ENCODE results near the gene MRPS5.

MRPS5 gene

DNA sequence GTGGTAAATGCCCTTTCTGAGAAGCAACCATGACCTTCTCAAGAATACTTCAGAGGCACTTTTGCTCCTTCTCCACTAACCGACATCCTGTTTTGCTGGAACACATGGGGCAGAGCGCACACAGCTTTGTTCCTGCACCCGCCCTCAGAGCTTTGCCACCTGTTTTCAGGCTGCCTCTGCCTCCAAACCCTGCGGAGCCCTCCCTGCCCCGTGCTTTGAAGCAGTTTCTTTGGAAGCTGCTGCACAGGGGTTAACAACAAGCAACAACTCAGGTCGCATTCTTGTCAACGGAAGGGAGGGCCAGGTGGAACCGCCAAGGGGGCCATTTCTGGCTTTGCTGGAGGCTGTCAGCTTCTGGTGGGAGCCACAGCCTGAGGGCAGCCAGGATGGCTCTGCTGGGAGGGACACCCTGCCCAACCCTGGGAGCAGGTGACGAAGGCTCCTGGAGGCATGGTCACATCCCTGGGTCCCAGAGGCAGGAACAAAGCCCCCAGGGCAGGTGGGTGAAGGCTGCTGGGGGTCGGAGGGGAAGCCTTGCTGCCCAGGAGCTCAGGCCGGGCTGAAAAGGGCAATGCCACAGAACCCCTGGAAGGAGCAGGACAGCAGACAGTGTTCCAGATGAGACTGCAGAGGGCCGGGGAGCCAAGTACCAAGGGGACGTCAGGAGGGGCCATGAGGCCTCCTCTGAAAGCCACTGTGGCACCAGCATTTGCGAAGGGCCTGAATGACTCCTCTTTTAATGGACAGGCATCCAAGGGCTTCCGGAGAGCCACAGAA, 46.8 kb downstream of the MRPS5 start:
- Histone ChIP-seq H2AFZ (ENCODE audit: low read length, unreplicated experiment) (no peak overlapping the region), H3K4me3 (ENCODE audit: low read depth, low read length) (no peak overlapping the region), H3K27ac (ENCODE audit: low read depth, low read length) (no peak overlapping the region), H3K79me2 (ENCODE audit: control insufficient read depth, insufficient read depth, low read length, unreplicated experiment) (no peaks in the 10 kb centered on the region), H3K27me3 (ENCODE audit: insufficient read depth, low read length) (peaks cover 64% of the 10 kb centered on the region), H3K4me1 (ENCODE audit: control insufficient read depth, insufficient read depth, low read length, unreplicated experiment) (no peaks in the 10 kb centered on the region), H3K36me3 (ENCODE audit: insufficient read depth, low read length) (no peaks in the 10 kb centered on the region)

- Histone ChIP-seq H3K79me2 (ENCODE audit: control insufficient read depth, insufficient read depth, low read length, unreplicated experiment) (no peaks in the 10 kb centered on the region), H3K27ac (ENCODE audit: low read depth, low read length) (no peak overlapping the region), H3K4me3 (ENCODE audit: low read depth, low read length) (no peak overlapping the region), H3K36me3 (ENCODE audit: insufficient read depth, low read length) (no peaks in the 10 kb centered on the region), H3K4me1 (ENCODE audit: control insufficient read depth, insufficient read depth, low read length, unreplicated experiment) (no peaks in the 10 kb centered on the region), H2AFZ (ENCODE audit: low read length, unreplicated experiment) (no peak overlapping the region), H3K27me3 (ENCODE audit: insufficient read depth, low read length) (peaks cover 72% of the 10 kb centered on the region)
These were observed 47.5 kb downstream of the MRPS5 start for GRCh38 chr2:95073856-95074662.

GRCh38 chr2:95072424-95072823, 49.2 kb downstream of the MRPS5 start:
- no peak overlapping the region for H2AFZ ChIP-seq (ENCODE audit: low read length, unreplicated experiment)
- H3K27me3 ChIP-seq (ENCODE audit: insufficient read depth, low read length) = peaks cover 73% of the 10 kb centered on the region
- no peak overlapping the region for H3K27ac ChIP-seq (ENCODE audit: low read depth, low read length)
- H3K4me3 ChIP-seq (ENCODE audit: low read depth, low read length) = no peak overlapping the region
- no peaks in the 10 kb centered on the region for H3K79me2 ChIP-seq (ENCODE audit: control insufficient read depth, insufficient read depth, low read length, unreplicated experiment)
- H3K36me3 ChIP-seq (ENCODE audit: insufficient read depth, low read length) = no peaks in the 10 kb centered on the region
- H3K4me1 ChIP-seq (ENCODE audit: control insufficient read depth, insufficient read depth, low read length, unreplicated experiment) = no peaks in the 10 kb centered on the region

- Histone ChIP-seq H3K79me2 (ENCODE audit: control insufficient read depth, insufficient read depth, low read length, unreplicated experiment) (no peaks in the 10 kb centered on the region), H3K36me3 (ENCODE audit: insufficient read depth, low read length) (no peaks in the 10 kb centered on the region), H2AFZ (ENCODE audit: low read length, unreplicated experiment) (no peak overlapping the region), H3K4me3 (ENCODE audit: low read depth, low read length) (no peak overlapping the region), H3K27me3 (ENCODE audit: insufficient read depth, low read length) (peaks cover 72% of the 10 kb centered on the region), H3K4me1 (ENCODE audit: control insufficient read depth, insufficient read depth, low read length, unreplicated experiment) (no peaks in the 10 kb centered on the region), H3K27ac (ENCODE audit: low read depth, low read length) (no peak overlapping the region)
These were observed 49.8 kb downstream of the MRPS5 start for GRCh38 chr2:95071856-95072255.

GRCh38 chr2:95069465-95069864, 52.1 kb downstream of the MRPS5 start:
- H3K27me3 ChIP-seq (ENCODE audit: insufficient read depth, low read length) = peaks cover 72% of the 10 kb centered on the region
- H3K4me3 ChIP-seq (ENCODE audit: low read depth, low read length) = no peak overlapping the region
- no peaks in the 10 kb centered on the region for H3K4me1 ChIP-seq (ENCODE audit: control insufficient read depth, insufficient read depth, low read length, unreplicated experiment)
- H2AFZ ChIP-seq (ENCODE audit: low read length, unreplicated experiment) = no peak overlapping the region
- no peak overlapping the region for H3K27ac ChIP-seq (ENCODE audit: low read depth, low read length)
- H3K36me3 ChIP-seq (ENCODE audit: insufficient read depth, low read length) = no peaks in the 10 kb centered on the region
- no peaks in the 10 kb centered on the region for H3K79me2 ChIP-seq (ENCODE audit: control insufficient read depth, insufficient read depth, low read length, unreplicated experiment)

GRCh38 chr2:95068256-95068655, 53.4 kb downstream of the MRPS5 start:
- Histone ChIP-seq H3K4me3 (ENCODE audit: low read depth, low read length) (no peak overlapping the region), H3K36me3 (ENCODE audit: insufficient read depth, low read length) (no peaks in the 10 kb centered on the region), H3K79me2 (ENCODE audit: control insufficient read depth, insufficient read depth, low read length, unreplicated experiment) (no peaks in the 10 kb centered on the region), H2AFZ (ENCODE audit: low read length, unreplicated experiment) (no peak overlapping the region), H3K27me3 (ENCODE audit: insufficient read depth, low read length) (peaks cover 69% of the 10 kb centered on the region), H3K4me1 (ENCODE audit: control insufficient read depth, insufficient read depth, low read length, unreplicated experiment) (no peaks in the 10 kb centered on the region), H3K27ac (ENCODE audit: low read depth, low read length) (no peak overlapping the region)

DNA sequence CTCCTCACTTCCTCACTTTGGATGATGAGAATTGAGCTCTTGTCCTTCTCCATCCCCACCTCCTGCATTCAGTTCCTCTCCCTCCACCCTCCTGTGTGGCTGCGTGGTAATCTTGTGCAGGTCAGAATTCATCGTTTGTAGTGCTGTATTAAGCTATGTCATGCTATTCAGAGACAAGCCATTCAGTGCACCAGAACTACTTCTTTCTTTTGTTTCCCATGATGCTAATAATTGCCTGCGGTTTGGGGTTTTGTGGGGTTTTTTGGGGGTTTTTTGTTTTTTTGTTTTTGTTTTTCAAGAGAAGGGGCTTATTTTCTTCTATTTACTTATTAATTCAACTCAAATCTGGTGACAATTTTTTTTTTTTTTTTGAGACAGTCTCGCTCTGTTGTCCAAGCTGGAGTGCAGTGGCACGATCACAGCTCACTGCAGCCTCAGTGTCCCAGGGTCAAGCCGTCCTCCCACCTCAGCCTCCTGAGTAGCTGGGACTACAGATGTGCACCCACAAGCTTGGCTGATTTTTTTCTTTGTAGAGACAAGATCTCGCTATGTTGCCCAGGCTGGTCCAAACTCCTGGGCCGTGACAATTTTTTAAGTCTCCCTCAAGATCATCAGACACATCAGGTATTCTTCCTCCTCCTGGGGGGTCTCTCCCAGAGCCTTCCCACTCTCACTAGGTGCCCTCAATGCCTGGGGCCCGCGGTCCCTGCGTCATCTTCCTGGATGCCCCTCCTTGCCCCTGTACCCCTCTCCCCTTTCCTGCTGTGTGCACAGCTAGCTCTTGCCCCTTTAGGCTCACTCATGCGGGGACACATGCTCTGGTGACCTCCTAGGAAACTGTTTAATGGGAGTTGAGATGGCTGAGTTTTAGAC, 58.3 kb downstream of the MRPS5 start:
- H3K4me1 ChIP-seq (ENCODE audit: control insufficient read depth, insufficient read depth, low read length, unreplicated experiment) = no peaks in the 10 kb centered on the region
- no peak overlapping the region for H3K27ac ChIP-seq (ENCODE audit: low read depth, low read length)
- no peaks in the 10 kb centered on the region for H3K79me2 ChIP-seq (ENCODE audit: control insufficient read depth, insufficient read depth, low read length, unreplicated experiment)
- no peak overlapping the region for H3K4me3 ChIP-seq (ENCODE audit: low read depth, low read length)
- peaks cover 56% of the 10 kb centered on the region for H3K27me3 ChIP-seq (ENCODE audit: insufficient read depth, low read length)
- H3K36me3 ChIP-seq (ENCODE audit: insufficient read depth, low read length) = no peaks in the 10 kb centered on the region
- H2AFZ ChIP-seq (ENCODE audit: low read length, unreplicated experiment) = no peak overlapping the region

- no peaks in the 10 kb centered on the region for H3K79me2 ChIP-seq (ENCODE audit: control insufficient read depth, insufficient read depth, low read length, unreplicated experiment)
- peaks cover 53% of the 10 kb centered on the region for H3K27me3 ChIP-seq (ENCODE audit: insufficient read depth, low read length)
- no peak overlapping the region for H2AFZ ChIP-seq (ENCODE audit: low read length, unreplicated experiment)
- H3K4me1 ChIP-seq (ENCODE audit: control insufficient read depth, insufficient read depth, low read length, unreplicated experiment) = no peaks in the 10 kb centered on the region
- no peak overlapping the region for H3K27ac ChIP-seq (ENCODE audit: low read depth, low read length)
- no peak overlapping the region for H3K4me3 ChIP-seq (ENCODE audit: low read depth, low read length)
- no peaks in the 10 kb centered on the region for H3K36me3 ChIP-seq (ENCODE audit: insufficient read depth, low read length)
These were observed 59.1 kb downstream of the MRPS5 start for GRCh38 chr2:95062242-95063085.

DNA sequence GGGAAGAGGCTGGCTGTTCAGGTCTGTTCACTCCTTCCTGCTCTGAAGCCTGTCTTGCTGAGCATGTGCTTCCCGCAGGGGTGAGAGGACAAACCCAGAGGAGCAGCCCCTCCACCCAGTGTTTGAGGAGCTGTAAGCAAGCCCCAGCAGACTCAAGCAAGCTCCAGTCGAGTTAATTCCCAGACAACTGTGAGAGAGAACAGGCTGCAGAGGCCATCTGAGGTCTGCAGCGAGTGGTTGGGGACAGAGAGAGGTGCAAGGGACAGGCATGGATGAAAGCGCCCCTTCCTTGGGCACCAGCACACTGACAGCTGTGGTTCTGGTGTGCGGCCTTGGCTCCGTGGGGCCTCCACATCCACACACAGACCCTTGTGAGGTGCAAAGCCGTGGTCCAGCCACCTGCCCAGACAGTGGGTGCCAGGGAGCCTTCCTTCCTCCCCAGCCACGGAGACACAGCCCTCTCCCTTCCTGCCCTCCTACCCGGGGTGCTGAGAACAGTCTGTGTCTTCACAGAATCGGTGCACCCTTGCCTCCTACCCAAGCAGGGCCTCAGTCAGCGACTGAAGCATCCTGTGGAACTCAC, 59.9 kb downstream of the MRPS5 start:
- H3K27me3 ChIP-seq (ENCODE audit: insufficient read depth, low read length) = peaks cover 47% of the 10 kb centered on the region
- no peak overlapping the region for H3K4me3 ChIP-seq (ENCODE audit: low read depth, low read length)
- no peaks in the 10 kb centered on the region for H3K79me2 ChIP-seq (ENCODE audit: control insufficient read depth, insufficient read depth, low read length, unreplicated experiment)
- peaks cover 6% of the 10 kb centered on the region for H3K4me1 ChIP-seq (ENCODE audit: control insufficient read depth, insufficient read depth, low read length, unreplicated experiment)
- no peak overlapping the region for H2AFZ ChIP-seq (ENCODE audit: low read length, unreplicated experiment)
- H3K36me3 ChIP-seq (ENCODE audit: insufficient read depth, low read length) = no peaks in the 10 kb centered on the region
- H3K27ac ChIP-seq (ENCODE audit: low read depth, low read length) = no peak overlapping the region

Measured in ACC112 (cell line).